GM21576 (cell line): ENCODE data around the gene ZBTB22.
"Not testable (repeated sequence)": the region's sequence is repeated elsewhere in the genome, so short reads cannot be mapped to it uniquely, and the experiment has no call there.

Experiments
- ATAC-seq: cut with Tn5 transposase; IDR thresholded peaks from one replicate; pipeline ENCODE4 v1.9.1; 2021; ENCODE audit warnings: mild to moderate bottlenecking, moderate library complexity; ENCODE audit not compliant: unreplicated experiment

ZBTB22 gene

GRCh38 chr6:33304216-33304615 lies 13.3 kb downstream of the ZBTB22 start:
- ATAC-seq = no peak

GRCh38 chr6:33301877-33302276 lies 15.7 kb downstream of the ZBTB22 start:
- no peak for ATAC-seq

- peak; percentile 73 for ATAC-seq
These were observed 18.2 kb downstream of the ZBTB22 start for GRCh38 chr6:33299237-33299944.

- ATAC-seq = peak; percentile 20
These were observed 18.7 kb downstream of the ZBTB22 start, which contains the start of gene RGL2 for GRCh38 chr6:33298773-33299236. Gene RGL2 (minus strand): TSS chr6:33298942. CDS start chr6:33298610, 332 bp downstream.

GRCh38 chr6:33297956-33298772 lies 19.4 kb downstream of the ZBTB22 start:
- ATAC-seq = no peak

- no peak for ATAC-seq
These were observed 20.1 kb downstream of the ZBTB22 start for GRCh38 chr6:33297406-33297955.

GRCh38 chr6:33296797-33297405 lies 20.6 kb downstream of the ZBTB22 start:
- ATAC-seq = no peak

GRCh38 chr6:33295621-33296369 lies 21.7 kb downstream of the ZBTB22 start:
- no peak for ATAC-seq

- no peak for ATAC-seq
These were observed 23.3 kb downstream of the ZBTB22 start for GRCh38 chr6:33294086-33294823.

GRCh38 chr6:33292996-33293682 lies 24.4 kb downstream of the ZBTB22 start:
- ATAC-seq = no peak

- ATAC-seq = no peak
These were observed 27.1 kb downstream of the ZBTB22 start for GRCh38 chr6:33290459-33290858.

- no peak for ATAC-seq
These were observed 27.7 kb downstream of the ZBTB22 start for GRCh38 chr6:33289784-33290315.

- ATAC-seq = peak; percentile 64
These were observed 28.4 kb downstream of the ZBTB22 start, which contains the start of the genes PFDN6 and WDR46 for GRCh38 chr6:33288921-33289783. Gene PFDN6 (plus strand): TSS chr6:33289601. CDS start chr6:33289857, 256 bp downstream. Gene WDR46 (minus strand): TSS chr6:33289239. CDS start chr6:33289170, 69 bp downstream.

GRCh38 chr6:33288141-33288920 lies 29.2 kb downstream of the ZBTB22 start:
- no peak for ATAC-seq

GRCh38 chr6:33286946-33287914 lies 30.3 kb downstream of the ZBTB22 start:
- ATAC-seq = no peak

GRCh38 chr6:33285214-33285613 lies 32.3 kb downstream of the ZBTB22 start:
- ATAC-seq = not testable (repeated sequence)
